Stimulated activated naive B cell treated with anti-CD40 and anti-IgM and Interleukin-4, amounts not matched to agents 10 μg/mL and 1 μg/mL and 100 μg/mL, for 72 hours (primary cell): ENCODE data around the gene IQCH.
"Not testable (repeated sequence)": the region's sequence is repeated elsewhere in the genome, so short reads cannot be mapped to it uniquely, and the experiment has no call there.

Experiments
- ATAC-seq, 2 donors: fragments of 150-1000 bp; cut with Tn5 transposase; replicated peaks; 2 replicates each; pipeline ENCODE4 v1.10.0; 2021; ENCODE audit warnings: moderate library complexity in 1 of 2
- DNase-seq: peaks from one replicate; pipeline ENCODE4 v3.0.0; 2021
- H3K27ac Mint-ChIP-seq: one replicate; pipeline ENCODE4 v1.8.0; 2022; ENCODE audit warnings: mild to moderate bottlenecking, mixed read lengths
- H3K27me3 Mint-ChIP-seq, 2 donors: one replicate each; pipeline ENCODE4 v1.8.0; 2022; ENCODE audit warnings: mixed read lengths in 2 of 2
- H3K36me3 Mint-ChIP-seq, 2 donors: one replicate each; pipeline ENCODE4 v1.8.0; 2022; ENCODE audit warnings: mixed read lengths in 2 of 2, mild to moderate bottlenecking in 1 of 2
- H3K4me1 Mint-ChIP-seq, 2 donors: one replicate each; pipeline ENCODE4 v1.8.0; 2022; ENCODE audit warnings: mixed read lengths in 2 of 2, mild to moderate bottlenecking in 1 of 2
- H3K4me3 Mint-ChIP-seq, 2 donors: one replicate each; pipeline ENCODE4 v1.8.0; 2022; ENCODE audit warnings: mild to moderate bottlenecking in 2 of 2, mixed read lengths in 2 of 2, moderate library complexity in 1 of 2
- H3K9me3 Mint-ChIP-seq, 2 donors: one replicate each; pipeline ENCODE4 v1.8.0; 2022; ENCODE audit warnings: mixed read lengths in 2 of 2, mild to moderate bottlenecking in 1 of 2

Gene IQCH

DNA sequence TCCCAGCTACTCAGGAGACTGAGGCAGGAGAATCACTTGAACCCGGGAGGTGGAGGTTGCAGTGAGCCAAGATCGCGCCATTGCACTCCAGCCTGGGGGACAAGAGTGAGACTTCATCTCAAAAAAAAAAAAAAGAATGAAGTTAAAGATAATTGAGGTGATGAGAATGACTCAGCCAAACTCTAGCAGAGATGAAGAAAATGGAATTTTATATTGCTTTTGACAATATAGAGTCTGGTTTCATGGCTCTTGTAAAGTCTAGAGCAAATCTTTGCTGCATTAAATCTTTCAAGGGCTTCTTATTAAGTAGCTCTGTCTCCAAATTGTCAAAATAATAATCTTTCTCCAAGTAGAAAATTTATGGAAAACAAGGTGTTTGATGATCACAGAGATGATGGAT, 3.8 kb downstream of the IQCH start:
- not testable (repeated sequence) for ATAC-seq, H3K27ac Mint-ChIP-seq, H3K36me3 Mint-ChIP-seq, H3K9me3 Mint-ChIP-seq, DNase-seq, H3K4me3 Mint-ChIP-seq, H3K4me1 Mint-ChIP-seq, H3K27me3 Mint-ChIP-seq

DNA sequence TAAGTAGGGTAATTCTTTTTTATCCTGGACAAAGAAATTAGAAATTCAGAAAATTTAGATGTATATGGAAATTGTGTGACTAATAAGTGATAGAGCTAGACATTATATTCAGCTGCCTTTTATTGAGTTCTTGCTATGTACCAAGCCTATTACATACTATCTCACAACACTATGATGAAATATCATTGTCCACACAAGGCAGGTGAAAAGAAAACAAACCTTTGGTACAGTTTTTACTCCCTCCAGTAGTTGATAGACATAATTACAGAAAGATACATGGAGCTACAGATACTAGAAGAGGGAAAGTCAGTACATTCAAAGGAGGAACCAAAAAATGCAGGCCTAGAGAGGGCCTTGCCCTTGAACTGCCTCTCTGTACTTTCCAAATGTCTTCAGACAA, 4.8 kb downstream of the IQCH start:
- ATAC-seq, result peak in 1 of 2 donors; percentile 2

DNA sequence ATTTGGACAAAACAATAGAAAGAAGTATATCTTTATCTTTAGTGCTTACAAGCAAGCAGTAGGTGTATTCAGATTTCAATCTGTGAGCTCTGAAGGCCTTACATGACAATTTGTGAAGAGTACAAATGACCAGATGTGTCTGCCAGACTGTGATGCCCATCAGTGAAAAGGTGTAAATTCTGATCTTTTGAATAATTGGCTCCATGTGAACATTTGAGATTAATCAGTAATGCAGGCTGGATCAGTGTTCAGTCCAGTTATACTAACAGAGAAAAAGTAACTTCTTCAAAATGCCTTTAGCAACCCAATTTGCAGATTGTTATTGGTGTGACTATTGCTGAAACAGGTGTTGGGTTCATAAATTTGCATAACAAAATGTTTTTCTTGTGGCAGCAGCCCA, 5.2 kb downstream of the IQCH start:
- H3K27me3 Mint-ChIP-seq, result peaks cover 0 to 5% of the 10 kb centered on the region in 2 donors
- peak in 1 of 2 donors; percentile 6 for ATAC-seq
- H3K4me3 Mint-ChIP-seq, result no peak overlapping the region
- no peaks in the 10 kb centered on the region for H3K36me3 Mint-ChIP-seq
- peaks cover 0 to 6% of the 10 kb centered on the region in 2 donors for H3K4me1 Mint-ChIP-seq
- no peak overlapping the region for H3K27ac Mint-ChIP-seq
- no peak for DNase-seq
- H3K9me3 Mint-ChIP-seq, result no peaks in the 10 kb centered on the region

More for the DNA sequence above, 4.8 kb downstream of the IQCH start:
- peaks cover 0 to 6% of the 10 kb centered on the region in 2 donors for H3K4me1 Mint-ChIP-seq
- H3K36me3 Mint-ChIP-seq, result no peaks in the 10 kb centered on the region
- no peak overlapping the region for H3K27ac Mint-ChIP-seq
- DNase-seq, result no peak
- H3K27me3 Mint-ChIP-seq, result peaks cover 0 to 5% of the 10 kb centered on the region in 2 donors
- no peak overlapping the region for H3K4me3 Mint-ChIP-seq
- H3K9me3 Mint-ChIP-seq, result no peaks in the 10 kb centered on the region

DNA sequence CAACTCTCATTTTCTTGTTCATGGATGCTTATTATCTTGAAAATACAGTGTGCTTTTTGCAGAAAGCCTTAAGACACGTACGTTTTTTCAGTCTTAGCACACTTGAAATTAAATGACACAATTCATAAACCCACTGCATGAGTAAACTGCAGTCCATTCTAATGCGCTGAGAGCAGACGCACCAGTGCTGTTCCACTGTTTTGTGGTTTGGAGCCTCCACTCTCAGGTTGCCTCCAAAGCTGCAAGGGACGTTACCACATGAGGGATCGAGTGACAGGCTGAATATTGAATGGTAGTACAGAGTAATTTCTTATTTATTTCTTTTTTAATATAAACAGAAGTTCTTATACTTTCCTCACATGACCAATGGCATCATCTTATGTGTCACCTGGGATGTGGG, 12.3 kb downstream of the IQCH start:
- Mint-ChIP-seq H3K27me3 (peaks cover 0 to 4% of the 10 kb centered on the region in 2 donors), H3K9me3 (no peaks in the 10 kb centered on the region), H3K36me3 (no peaks in the 10 kb centered on the region), H3K4me1 (no peaks in the 10 kb centered on the region), H3K4me3 (no peak overlapping the region), H3K27ac (no peak overlapping the region)
- DNase-seq (no peak), ATAC-seq (no peak)

DNA sequence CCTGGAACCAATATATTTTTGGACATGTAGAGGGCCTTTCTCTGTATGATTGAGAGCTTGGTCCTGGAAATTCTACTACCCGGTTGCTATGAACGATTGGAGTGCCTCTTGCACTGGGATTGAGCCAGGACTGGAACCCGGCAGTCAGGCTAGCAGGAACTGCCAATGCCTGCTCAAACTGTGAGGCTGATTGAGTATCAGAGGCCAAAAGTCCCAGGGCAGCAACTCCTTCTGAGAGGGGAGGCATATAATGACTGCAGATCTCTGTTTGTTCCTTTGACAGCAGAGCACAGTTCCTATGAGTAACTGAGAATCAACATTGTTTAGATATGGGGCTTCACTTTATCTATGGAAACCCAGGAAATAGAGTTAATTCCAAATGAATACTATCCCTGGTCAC, 12.9 kb downstream of the IQCH start:
- DNase-seq (no peak), ATAC-seq (no peak)
- Mint-ChIP-seq H3K9me3 (peaks cover 0 to 1% of the 10 kb centered on the region in 2 donors), H3K4me3 (no peak overlapping the region), H3K27me3 (peaks cover 0 to 4% of the 10 kb centered on the region in 2 donors), H3K27ac (no peak overlapping the region), H3K36me3 (no peaks in the 10 kb centered on the region), H3K4me1 (no peaks in the 10 kb centered on the region)

DNA sequence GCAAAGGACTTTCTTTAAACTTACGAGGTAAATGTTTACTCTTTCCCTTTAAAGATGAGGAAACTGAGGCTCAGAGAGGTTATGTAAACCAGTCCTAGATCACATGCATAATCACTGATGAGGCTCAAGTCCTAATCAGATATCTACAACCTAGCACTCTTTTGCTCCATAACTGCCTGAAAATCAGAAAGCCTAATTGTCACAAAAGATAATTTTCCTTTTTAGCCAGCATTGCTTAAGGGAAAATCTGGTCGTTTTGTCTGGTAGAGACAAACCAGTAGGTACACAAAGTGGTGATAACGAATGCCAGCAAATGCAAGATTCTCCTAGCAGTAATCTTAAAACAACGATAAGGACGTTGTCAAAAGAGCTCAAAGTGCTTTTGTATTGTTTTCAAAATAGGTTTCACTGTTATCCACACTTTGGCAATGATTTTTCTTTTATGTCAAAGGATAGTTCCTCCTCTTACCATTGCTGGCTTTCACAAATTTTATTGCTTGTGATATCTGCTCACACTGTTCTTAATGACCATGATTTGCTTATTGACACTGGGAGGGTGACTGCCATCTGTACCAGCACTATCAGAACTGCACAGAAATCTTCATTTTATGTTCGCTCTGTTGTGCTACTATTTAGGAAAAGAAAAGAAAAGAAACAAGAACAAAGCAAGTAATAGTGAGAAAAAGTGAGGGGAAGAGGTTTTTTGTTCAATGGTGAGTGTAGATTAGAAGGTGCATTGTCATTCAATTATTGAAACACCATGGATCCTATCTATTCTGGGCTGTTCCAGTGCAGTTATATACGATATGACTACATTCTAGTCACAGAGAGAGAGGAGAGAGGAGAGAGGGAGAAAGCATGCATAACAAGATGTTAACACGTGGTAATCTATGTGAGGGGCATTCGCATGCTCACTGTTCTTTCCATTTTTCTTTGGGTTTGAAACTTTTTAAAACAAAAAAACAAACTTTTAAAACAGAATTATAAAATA, 13.7 kb downstream of the IQCH start:
- peaks cover 0 to 2% of the 10 kb centered on the region in 2 donors for H3K36me3 Mint-ChIP-seq
- no peaks in the 10 kb centered on the region for H3K4me1 Mint-ChIP-seq
- peaks cover 0 to 5% of the 10 kb centered on the region in 2 donors for H3K9me3 Mint-ChIP-seq
- H3K27me3 Mint-ChIP-seq, result peaks cover 0 to 4% of the 10 kb centered on the region in 2 donors
- H3K27ac Mint-ChIP-seq, result no peak overlapping the region
- no peak overlapping the region for H3K4me3 Mint-ChIP-seq
- ATAC-seq (no peak), DNase-seq (no peak)

DNA sequence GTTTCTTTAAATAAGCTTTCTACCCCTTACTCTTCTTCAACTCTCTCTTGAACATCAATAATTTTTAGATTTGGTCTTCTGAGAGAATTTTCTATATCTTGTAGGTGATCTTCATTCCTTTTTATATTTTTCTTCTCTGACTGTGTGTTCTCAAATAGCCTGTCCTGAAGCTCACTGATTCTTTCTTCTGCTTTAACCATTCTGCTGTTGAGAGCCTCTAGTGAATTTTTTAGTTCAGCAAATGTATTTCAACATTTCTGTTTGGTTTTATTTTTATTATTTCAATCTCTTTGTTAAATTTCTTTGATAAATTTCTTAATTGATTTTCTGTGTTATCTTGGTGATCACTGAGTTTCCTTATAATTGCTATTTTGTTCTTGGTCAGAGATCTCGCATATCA, 19.6 kb downstream of the IQCH start:
- no peak for DNase-seq
- H3K36me3 Mint-ChIP-seq, result peaks cover 5 to 9% of the 10 kb centered on the region in 2 donors
- H3K9me3 Mint-ChIP-seq, result peaks cover 9 to 15% of the 10 kb centered on the region in 2 donors
- H3K4me1 Mint-ChIP-seq, result no peaks in the 10 kb centered on the region
- peaks cover 4 to 9% of the 10 kb centered on the region in 2 donors for H3K27me3 Mint-ChIP-seq
- no peak for ATAC-seq
- H3K27ac Mint-ChIP-seq, result no peak overlapping the region
- no peak overlapping the region for H3K4me3 Mint-ChIP-seq

DNA sequence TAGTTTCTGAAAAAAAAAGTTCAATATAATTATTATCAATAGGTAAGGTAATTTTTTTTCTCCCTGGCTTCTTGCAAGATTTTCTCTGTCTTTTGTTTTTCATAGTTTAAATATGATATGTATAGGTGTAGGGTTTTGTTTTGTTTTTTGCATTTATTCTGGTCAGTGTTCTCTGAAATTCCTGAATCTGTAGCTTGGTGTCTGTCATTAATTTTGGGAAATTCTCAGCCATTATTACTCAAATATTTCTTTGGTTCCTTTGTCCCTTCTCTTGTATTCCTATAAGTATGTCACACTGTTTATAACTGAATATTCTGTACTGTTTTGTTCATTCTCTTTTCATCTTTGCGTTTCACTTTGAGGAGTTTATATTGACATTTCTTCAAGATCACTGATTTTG, 22.1 kb downstream of the IQCH start:
- peak overlapping the region; percentile 33 for H3K27ac Mint-ChIP-seq
- ATAC-seq, result no peak
- no peak overlapping the region for H3K4me3 Mint-ChIP-seq
- peaks cover 5 to 9% of the 10 kb centered on the region in 2 donors for H3K36me3 Mint-ChIP-seq
- H3K9me3 Mint-ChIP-seq, result peaks cover 9 to 15% of the 10 kb centered on the region in 2 donors
- H3K4me1 Mint-ChIP-seq, result no peaks in the 10 kb centered on the region
- no peak for DNase-seq
- H3K27me3 Mint-ChIP-seq, result peaks cover 0 to 9% of the 10 kb centered on the region in 2 donors

DNA sequence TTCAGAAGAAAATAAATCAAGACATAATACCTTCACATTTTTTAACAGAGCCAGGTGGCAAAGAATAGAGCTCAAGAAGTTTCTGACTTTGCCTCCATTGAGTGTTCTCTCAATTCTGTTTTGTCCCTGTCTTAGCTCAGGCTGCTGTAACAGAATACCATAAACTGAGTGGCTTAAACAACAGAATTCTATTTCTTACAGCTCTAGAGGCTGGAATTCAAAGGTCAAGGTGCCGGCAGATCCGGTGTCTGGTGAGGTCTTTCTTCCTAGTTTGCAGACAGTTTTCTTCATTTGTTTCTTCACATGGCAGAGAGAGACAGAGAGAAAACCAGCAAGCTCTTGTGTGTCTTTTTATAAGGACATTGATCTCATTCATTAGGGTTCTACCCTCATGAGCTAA, 25.6 kb downstream of the IQCH start:
- H3K4me1 Mint-ChIP-seq, result no peaks in the 10 kb centered on the region
- H3K4me3 Mint-ChIP-seq, result no peak overlapping the region
- peaks cover 0 to under 1% of the 10 kb centered on the region in 2 donors for H3K36me3 Mint-ChIP-seq
- H3K27me3 Mint-ChIP-seq, result no peaks in the 10 kb centered on the region
- H3K9me3 Mint-ChIP-seq, result peaks cover 0 to under 1% of the 10 kb centered on the region in 2 donors
- H3K27ac Mint-ChIP-seq, result no peak overlapping the region
- DNase-seq (no peak), ATAC-seq (no peak)

DNA sequence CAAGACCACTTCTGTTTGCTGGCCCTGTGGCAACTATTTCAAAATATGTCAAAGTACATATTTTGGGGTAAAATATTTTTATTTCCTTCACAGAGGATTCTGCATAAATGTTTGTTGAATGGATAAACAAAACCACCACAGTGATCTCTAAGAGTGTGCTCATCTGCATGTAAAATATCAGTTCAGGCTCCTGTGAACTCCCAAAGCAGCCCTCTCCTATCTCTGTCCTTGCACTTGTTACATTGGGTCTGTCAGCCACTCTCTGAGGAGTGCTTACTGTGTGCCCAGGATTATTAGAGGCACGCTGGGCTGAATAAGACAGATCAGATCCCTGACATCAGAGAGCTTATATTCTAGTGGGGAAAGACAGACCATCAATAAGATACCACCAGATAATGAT, 27.1 kb downstream of the IQCH start:
- no peak overlapping the region for H3K27ac Mint-ChIP-seq
- H3K4me1 Mint-ChIP-seq, result no peaks in the 10 kb centered on the region
- no peak overlapping the region for H3K4me3 Mint-ChIP-seq
- no peak for DNase-seq
- no peaks in the 10 kb centered on the region for H3K27me3 Mint-ChIP-seq
- no peak for ATAC-seq
- peaks cover 0 to 4% of the 10 kb centered on the region in 2 donors for H3K36me3 Mint-ChIP-seq
- peaks cover 3 to 4% of the 10 kb centered on the region in 2 donors for H3K9me3 Mint-ChIP-seq

DNA sequence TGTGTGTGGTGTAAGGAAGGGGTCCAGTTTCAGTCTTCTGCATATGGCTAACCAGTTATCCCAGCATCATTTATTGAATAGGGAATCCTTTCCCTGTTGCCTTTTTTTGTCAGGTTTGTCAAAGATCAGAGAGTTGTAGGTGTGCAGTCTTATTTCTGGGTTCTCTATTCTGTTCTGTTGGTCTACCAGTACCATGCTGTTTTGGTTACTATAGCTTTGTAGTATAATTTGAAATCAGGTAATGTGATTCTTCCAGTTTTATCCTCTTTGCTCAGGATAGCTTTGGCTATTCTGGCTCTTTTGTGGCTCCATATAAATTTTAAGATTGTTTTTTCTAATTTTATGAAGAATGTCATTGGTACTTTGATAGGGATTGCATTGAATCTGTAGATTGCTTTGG, 31.0 kb downstream of the IQCH start:
- H3K4me1 Mint-ChIP-seq, H3K9me3 Mint-ChIP-seq, DNase-seq, H3K36me3 Mint-ChIP-seq, H3K27me3 Mint-ChIP-seq, ATAC-seq, H3K27ac Mint-ChIP-seq, H3K4me3 Mint-ChIP-seq: not testable (repeated sequence)

DNA sequence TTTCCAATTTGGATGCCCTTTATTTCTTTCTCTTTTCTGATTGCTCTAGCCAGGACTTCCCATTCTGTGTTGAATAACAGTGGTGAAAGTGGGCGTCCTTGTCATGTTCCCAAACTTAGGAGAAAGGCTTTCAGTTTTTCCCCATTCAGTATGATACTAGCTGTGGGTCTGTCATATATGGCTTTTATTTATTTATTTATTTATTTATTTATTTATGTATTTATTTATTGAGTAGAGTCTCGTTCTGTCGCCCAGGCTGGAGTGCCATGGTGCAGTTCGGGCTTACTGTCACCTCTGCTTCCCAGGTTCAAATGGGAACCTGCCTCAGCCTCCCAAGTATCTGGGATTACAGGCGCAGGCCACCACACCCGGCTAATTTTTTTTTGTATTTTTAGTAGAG, 31.8 kb downstream of the IQCH start:
- not testable (repeated sequence) for H3K4me3 Mint-ChIP-seq, H3K27me3 Mint-ChIP-seq, DNase-seq, H3K36me3 Mint-ChIP-seq, H3K4me1 Mint-ChIP-seq, ATAC-seq, H3K9me3 Mint-ChIP-seq, H3K27ac Mint-ChIP-seq

DNA sequence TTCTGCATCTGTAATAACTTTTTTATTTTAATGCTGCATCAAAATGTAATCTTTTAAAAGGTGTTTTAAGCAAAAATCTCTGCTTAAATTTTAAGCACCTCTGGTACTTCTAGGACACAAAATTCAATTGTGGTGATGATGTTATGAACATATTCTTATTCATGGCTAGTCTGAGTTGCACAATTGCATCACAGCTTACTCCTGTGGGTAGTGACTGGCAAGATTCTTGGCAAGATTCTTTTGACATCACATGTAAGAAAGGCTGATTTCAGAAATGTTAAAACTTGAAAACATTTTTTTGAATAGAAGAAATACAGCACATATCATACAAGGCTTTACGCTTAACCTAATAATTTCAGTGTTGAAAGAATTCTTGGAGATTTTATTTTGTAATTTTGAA, 35.7 kb downstream of the IQCH start:
- H3K27me3 Mint-ChIP-seq, result no peaks in the 10 kb centered on the region
- no peak overlapping the region for H3K27ac Mint-ChIP-seq
- peaks cover 2 to 3% of the 10 kb centered on the region in 2 donors for H3K9me3 Mint-ChIP-seq
- DNase-seq, result no peak
- no peak for ATAC-seq
- H3K4me3 Mint-ChIP-seq, result no peak overlapping the region
- H3K36me3 Mint-ChIP-seq, result peaks cover 0 to 3% of the 10 kb centered on the region in 2 donors
- no peaks in the 10 kb centered on the region for H3K4me1 Mint-ChIP-seq

DNA sequence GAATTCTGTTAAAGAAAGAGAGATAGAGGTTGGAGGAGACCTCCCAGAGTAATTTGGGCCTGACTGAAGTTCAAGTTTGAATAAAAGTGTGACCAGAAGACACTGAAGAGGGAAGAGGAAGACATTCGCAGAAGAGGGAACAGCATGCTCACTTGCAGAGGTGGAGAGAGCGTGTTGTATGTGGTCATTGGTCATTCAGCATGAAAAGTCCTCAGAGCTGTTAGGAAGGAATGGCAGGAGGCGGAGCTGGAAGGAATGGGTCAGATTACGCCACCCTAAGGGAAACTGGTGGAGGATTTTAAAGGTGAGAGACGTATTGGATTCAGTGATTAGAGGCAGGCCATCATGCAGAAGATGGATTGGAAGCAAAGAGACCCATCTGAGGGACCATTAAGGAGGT, 41.6 kb downstream of the IQCH start:
- Mint-ChIP-seq H3K4me1 (peaks cover 11 to 15% of the 10 kb centered on the region in 2 donors), H3K4me3 (no peak overlapping the region)

DNA sequence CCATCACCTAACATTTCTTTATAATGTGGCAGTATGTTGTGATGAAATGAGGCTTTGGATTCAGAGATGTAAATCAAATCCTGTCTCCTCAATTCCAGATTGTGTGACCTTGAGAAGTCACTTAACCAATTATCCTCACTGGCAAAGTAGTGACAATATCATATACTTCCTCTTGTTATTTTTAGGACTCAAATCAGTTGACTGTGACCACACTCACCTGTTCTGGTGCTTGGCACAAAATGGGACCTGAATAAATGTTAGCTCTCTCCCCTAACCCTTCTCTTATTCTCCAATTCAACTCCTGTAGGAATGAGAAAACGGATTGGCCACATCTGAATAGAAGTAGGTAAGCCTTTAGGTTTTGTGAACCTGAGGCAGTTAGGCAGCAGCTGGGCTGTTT, 42.1 kb downstream of the IQCH start:
- DNase-seq, result no peak
- Mint-ChIP-seq H3K4me1 (peaks cover 11 to 15% of the 10 kb centered on the region in 2 donors), H3K9me3 (no peaks in the 10 kb centered on the region), H3K4me3 (no peak overlapping the region), H3K27ac (no peak overlapping the region), H3K36me3 (no peaks in the 10 kb centered on the region), H3K27me3 (no peaks in the 10 kb centered on the region)
- ATAC-seq, result no peak

More for the DNA sequence above, 41.6 kb downstream of the IQCH start:
- Mint-ChIP-seq H3K27me3 (no peaks in the 10 kb centered on the region), H3K36me3 (no peaks in the 10 kb centered on the region), H3K9me3 (no peaks in the 10 kb centered on the region), H3K27ac (no peak overlapping the region)
- DNase-seq (no peak), ATAC-seq (no peak)
